ENCODE data around the gene AKR1C2. TPM values are rescaled to one million over a fixed set of nuclear protein-coding genes. Genes with fewer than 3 reads are reported as not detected.
"Not testable (repeated sequence)": the region's sequence is repeated elsewhere in the genome, so short reads cannot be mapped to it uniquely, and the experiment has no call there.

The AKR1C2 gene
- total and polyA plus RNA-seq, 7 donors: 38.7 to 2,054 (median 161) TPM

GRCh38 chr10:4962308-4962707, 41.3 kb downstream of the AKR1C2 start:
- H3K27me3 ChIP-seq (ENCODE audit: insufficient read depth in 3 of 3, low read length in 2 of 3); H3K4me1 ChIP-seq; ATAC-seq; intact Hi-C loops (cut with DNase I); DNase-seq; H3K27ac ChIP-seq; H3K4me3 ChIP-seq; H3K9me3 ChIP-seq: not testable (repeated sequence)
- peaks cover 0 to 26% of the 10 kb centered on the region in 2 donors for H3K36me3 ChIP-seq (ENCODE audit: insufficient read depth in 1 of 2, low read depth in 1 of 2)
- WGBS, 3 donors: 64 to 80% (median 74%) methylated on average over 1 of the region's 1 CpG

- DNase-seq: not testable (repeated sequence)
- WGBS, 3 donors: 97% methylated on average over 11 of the region's 11 CpGs
- peaks cover 0 to 19% of the 10 kb centered on the region in 2 donors for H3K36me3 ChIP-seq (ENCODE audit: insufficient read depth in 1 of 2, low read depth in 1 of 2)
Observed at GRCh38 chr10:4961558-4961957, 42.1 kb downstream of the AKR1C2 start.

GRCh38 chr10:4956955-4957645, 46.6 kb downstream of the AKR1C2 start:
- H3K4me3 ChIP-seq; ATAC-seq; H3K9me3 ChIP-seq; H3K36me3 ChIP-seq (ENCODE audit: insufficient read depth in 1 of 2, low read depth in 1 of 2); intact Hi-C loops (cut with DNase I); H3K27me3 ChIP-seq (ENCODE audit: insufficient read depth in 3 of 3, low read length in 2 of 3); DNase-seq; H3K27ac ChIP-seq; H3K4me1 ChIP-seq: not testable (repeated sequence)
- WGBS, 3 donors: 86 to 89% (median 88%) methylated on average over 5 of the region's 5 CpGs

More at GRCh38 chr10:4961558-4961957, 42.1 kb downstream of the AKR1C2 start:
- H3K27me3 ChIP-seq (ENCODE audit: insufficient read depth in 3 of 3, low read length in 2 of 3); H3K4me3 ChIP-seq; H3K27ac ChIP-seq; H3K4me1 ChIP-seq; intact Hi-C loops (cut with DNase I); H3K9me3 ChIP-seq; ATAC-seq: not testable (repeated sequence)

- ATAC-seq; H3K4me1 ChIP-seq; intact Hi-C loops (cut with DNase I); H3K9me3 ChIP-seq; DNase-seq; H3K4me3 ChIP-seq; H3K27me3 ChIP-seq (ENCODE audit: insufficient read depth in 3 of 3, low read length in 2 of 3); H3K36me3 ChIP-seq (ENCODE audit: insufficient read depth in 1 of 2, low read depth in 1 of 2); H3K27ac ChIP-seq: not testable (repeated sequence)
- 78 to 87% (median 85%) methylated on average over 4 to 6 of the region's 7 CpGs for WGBS, 3 donors
Observed at GRCh38 chr10:4956088-4956487, 47.6 kb downstream of the AKR1C2 start.

GRCh38 chr10:4953405-4953804, 50.3 kb downstream of the AKR1C2 start:
- DNase-seq (no peak), ATAC-seq (no peak)
- H3K27me3 ChIP-seq (ENCODE audit: insufficient read depth in 3 of 3, low read length in 2 of 3): no peaks in the 10 kb centered on the region
- no peak overlapping the region for H3K27ac ChIP-seq
- peaks cover 5% of the 10 kb centered on the region for H3K4me1 ChIP-seq
- intact Hi-C loops (cut with DNase I): no loop called here
- H3K9me3 ChIP-seq: no peaks in the 10 kb centered on the region
- no peak for TF ChIP-seq CTCF (IDR thresholded peaks at IDR 0.05)
- no peak overlapping the region for H3K4me3 ChIP-seq
- no peaks in the 10 kb centered on the region for H3K36me3 ChIP-seq (ENCODE audit: insufficient read depth in 1 of 2, low read depth in 1 of 2)

- DNase-seq; ATAC-seq; intact Hi-C loops (cut with DNase I); H3K9me3 ChIP-seq; H3K36me3 ChIP-seq (ENCODE audit: insufficient read depth in 1 of 2, low read depth in 1 of 2); H3K27ac ChIP-seq; H3K4me3 ChIP-seq; H3K27me3 ChIP-seq (ENCODE audit: insufficient read depth in 3 of 3, low read length in 2 of 3): not testable (repeated sequence)
- WGBS, 3 donors: 56 to 70% (median 64%) methylated on average over 5 of the region's 5 CpGs
- H3K4me1 ChIP-seq: peaks cover 21% of the 10 kb centered on the region
Observed at GRCh38 chr10:4951512-4952162, 52.0 kb downstream of the AKR1C2 start.

Data from psoas muscle (tissue), 8 donors.